Measurements from ENCODE around the gene NLGN1. TPM values are rescaled to one million over a fixed set of nuclear protein-coding genes. Genes with fewer than 3 reads are reported as not detected.

Gene NLGN1
- total and polyA plus RNA-seq, 2 of the 8 experiments (the other 6 are each of a cell fraction or from before 2014, with no cell fraction given) = 7.8 to 14.8 TPM

GRCh38 chr3:173993299-173993698, 595.8 kb downstream of the NLGN1 start:
- Histone ChIP-seq H4K5ac (ENCODE audit: insufficient read length, low read depth, low read length) (no peak overlapping the region), H3K23me2 (ENCODE audit: low read depth, low read length) (no peaks in the 10 kb centered on the region), H3K79me1 (ENCODE audit: low read depth, low read length) (no peaks in the 10 kb centered on the region), H3K79me2 (ENCODE audit: control insufficient read depth in 1 of 2, insufficient read depth in 2 of 2, low read length in 2 of 2) (no peaks in the 10 kb centered on the region), H3K4me1 (replicated peaks in 1 of 4; ENCODE audit: control insufficient read depth in 3 of 4, insufficient read depth in 4 of 4, low read length in 3 of 4) (no peaks in the 10 kb centered on the region), H3K14ac (ENCODE audit: insufficient read length) (no peak overlapping the region), H3K27me3 (replicated peaks in 1 of 4; ENCODE audit: control insufficient read depth in 3 of 4, extremely low read depth in 1 of 4, insufficient read depth in 3 of 4, low read length in 3 of 4) (no peaks in the 10 kb centered on the region), H2BK20ac (ENCODE audit: low read length) (no peak overlapping the region), H3K23ac (ENCODE audit: insufficient read length) (no peak overlapping the region), H4K91ac (replicated peaks; ENCODE audit: insufficient read length, low read length) (no peak overlapping the region), H2BK15ac (ENCODE audit: low read length) (no peak overlapping the region), H3K4ac (replicated peaks; ENCODE audit: insufficient read length, low read depth, low read length) (no peak overlapping the region), H2BK120ac (replicated peaks; ENCODE audit: low read depth, low read length) (no peak overlapping the region), H3K27ac (ENCODE audit: low read depth, low read length) (no peak overlapping the region), H2AFZ (ENCODE audit: low read length) (0 out of 2 replicates have a peak overlapping the region, but pooled peaks have one; percentile 47), H4K20me1 (replicated peaks in 1 of 2; ENCODE audit: control insufficient read depth in 1 of 2, insufficient read depth in 2 of 2, low read length in 2 of 2) (no peaks in the 10 kb centered on the region), H3K56ac (replicated peaks; ENCODE audit: insufficient read length, low read depth, low read length) (no peak overlapping the region), H3K4me2 (ENCODE audit: insufficient read depth in 1 of 2, low read depth in 2 of 2, low read length in 2 of 2) (no peak overlapping the region), H3K9me3 (ENCODE audit: insufficient read depth in 2 of 2, low read depth in 1 of 2, low read length in 1 of 2) (no peaks in the 10 kb centered on the region), H3K36me3 (ENCODE audit: control insufficient read depth in 2 of 4, insufficient read depth in 4 of 4, low read length in 3 of 4) (no peaks in the 10 kb centered on the region), H2BK5ac (ENCODE audit: low read depth, low read length) (no peak overlapping the region), H3K18ac (ENCODE audit: extremely low read depth, low read length) (no peak overlapping the region), H2AK5ac (ENCODE audit: low read depth, low read length) (no peak overlapping the region), H2BK12ac (ENCODE audit: low read depth, low read length) (no peak overlapping the region), H3K9ac (replicated peaks in 1 of 4; ENCODE audit: extremely low read depth in 1 of 4, low read depth in 3 of 4, low read length in 3 of 4) (no peak overlapping the region), H4K8ac (ENCODE audit: extremely low read depth, insufficient read depth, low read length) (no peak overlapping the region), H3K4me3 (ENCODE audit: extremely low read depth in 1 of 4, insufficient read depth in 2 of 4, low read depth in 3 of 4, low read length in 4 of 4) (no peak overlapping the region)
- DNase-seq (ENCODE audit: low read depth in 1 of 2, low spot score in 2 of 2) (no peak), FAIRE-seq (no peak)
- CTCF ChIA-PET (ENCODE audit: partially characterized antibody) = interaction anchor here (0.6 to 2.9 kb wide), 18 partner anchors 8 to 209 kb away, joined by 3 to 12 read pairs (median 4); no protein-coding TSS in a partner anchor
- 79% methylated on average over 1 of the region's 1 CpG; no CpG with 5 or more reads in 1 of the 2 experiments for WGBS, 2 experiments (ENCODE audit: extremely low coverage in 1 of 2, insufficient coverage in 1 of 2, insufficient read length in 1 of 2, insufficient replicate concordance in 2 of 2, low coverage in 1 of 2, low lambda C conversion rate in 2 of 2, missing lambda C conversion rate in 1 of 2)
- POLR2A ChIA-PET (ENCODE audit: partially characterized antibody) = no interaction called here
- TF ChIP-seq JUND (IDR thresholded peaks at IDR 0.05; ENCODE audit: low read length) (no peak), SP4 (IDR thresholded peaks at IDR 0.05; ENCODE audit: low read length) (no peak), RAD21 (IDR thresholded peaks at IDR 0.05 in 1 of 2, conservative IDR thresholded peaks at IDR 0.05 in 1 of 2; ENCODE audit: low read depth in 2 of 2, low read length in 2 of 2) (peak; percentile 54), GTF2F1 (IDR thresholded peaks at IDR 0.05; ENCODE audit: borderline replicate concordance, low read depth, low read length) (no peak), EZH2 (IDR thresholded peaks at IDR 0.05; ENCODE audit: low read depth, low read length, severe bottlenecking) (no peak), YY1 (IDR thresholded peaks at IDR 0.05; ENCODE audit: low read depth, low read length) (no peak), FOSL1 (IDR thresholded peaks at IDR 0.05; ENCODE audit: insufficient read depth, low read depth, low read length) (no peak), CTCF (IDR thresholded peaks at IDR 0.05; ENCODE audit: control extremely low read depth in 1 of 3, insufficient read depth in 1 of 3, low read depth in 1 of 3, low read length in 3 of 3) (peak in 2 of 3 experiments; percentile 16 to 57; a peak in 2 of 4 replicates), JUN (IDR thresholded peaks at IDR 0.05; ENCODE audit: low read depth, low read length) (no peak), SIX5 (IDR thresholded peaks at IDR 0.05; ENCODE audit: low read depth, low read length) (no peak)
